Epithelial cell of prostate (primary cell): Measurements from ENCODE around the gene SGMS1.
A peak's percentile ranks its signal among the peaks of the same experiment; 100 is the strongest.
"Not testable (repeated sequence)": the region's sequence is repeated elsewhere in the genome, so short reads cannot be mapped to it uniquely, and the experiment has no call there.

ENCODE experiments used
- DNase-seq: peaks from one replicate; pipeline ENCODE4 v3.0.0-alpha.2; 2011; ENCODE audit warnings: low read depth, low spot score
- H3K27ac ChIP-seq: fragments of 450-650 bp; 2 replicates; pipeline ENCODE4 v1.5.1; 2017; ENCODE audit warnings: mild to moderate bottlenecking

SGMS1 gene

DNA sequence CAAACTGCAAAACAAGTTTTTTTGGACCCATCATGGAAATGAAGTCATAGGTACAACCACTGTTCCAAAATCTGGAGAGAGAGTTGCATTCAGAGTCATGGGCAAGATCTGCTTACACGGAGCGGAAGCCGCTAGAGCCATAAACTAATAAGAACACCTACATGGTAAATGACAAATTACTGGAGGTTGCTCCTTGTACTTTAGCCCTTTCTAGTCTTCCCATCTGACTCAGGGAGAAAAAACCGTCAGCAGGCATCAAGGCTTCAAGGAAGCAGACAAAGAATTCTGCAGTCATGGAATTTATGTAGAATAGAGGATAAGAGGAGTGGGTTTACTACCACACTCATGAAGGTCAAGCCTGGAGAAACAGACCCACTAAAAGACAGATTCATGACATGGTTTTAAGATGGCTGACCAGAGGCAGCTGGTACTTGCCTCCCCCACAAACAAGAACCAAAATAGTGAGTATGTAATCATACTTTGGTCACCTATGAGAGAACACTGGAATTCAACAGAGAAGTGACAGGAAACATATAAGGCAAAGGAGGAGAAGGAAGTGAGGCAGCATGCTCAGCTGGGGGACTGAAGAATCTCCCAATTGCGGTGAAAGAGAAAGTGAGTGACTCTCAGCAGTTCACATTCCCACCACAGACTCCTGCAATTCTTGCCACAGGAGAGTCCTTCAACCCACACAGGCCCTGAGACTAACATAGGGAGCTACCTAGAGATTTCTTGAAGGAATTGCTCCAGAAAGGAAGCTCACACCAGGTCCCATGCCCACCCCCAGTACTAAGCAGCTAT lies 330.0 kb downstream of the SGMS1 start:
- no peak for DNase-seq
- H3K27ac ChIP-seq: no peak overlapping the region

DNA sequence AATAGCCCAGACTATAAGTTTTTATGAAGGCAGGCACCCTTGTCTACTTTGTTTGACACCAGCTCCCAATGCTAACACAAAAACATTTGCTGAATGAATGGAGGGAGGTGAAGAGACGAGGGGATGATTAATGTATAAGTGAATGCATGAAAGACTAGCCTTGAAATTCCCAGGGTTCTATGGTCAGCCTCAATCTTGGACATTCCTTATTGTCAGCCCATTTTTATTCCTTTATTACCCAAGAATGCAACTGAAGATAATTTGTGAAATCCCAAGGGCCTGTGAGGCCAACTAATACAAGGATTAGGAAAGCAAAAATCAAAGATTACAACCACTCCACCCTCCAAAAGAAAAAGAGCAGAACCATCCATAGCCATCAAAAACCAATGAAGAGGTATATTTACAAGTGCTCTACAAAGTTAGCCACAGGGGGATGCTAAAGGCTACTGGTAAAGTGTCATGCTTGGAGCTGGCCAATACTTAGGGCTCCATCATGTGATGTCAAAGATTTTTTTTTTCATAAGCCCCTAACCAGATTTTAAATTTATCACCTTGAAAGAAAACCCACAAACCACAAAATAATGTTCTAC lies 332.4 kb downstream of the SGMS1 start:
- no peak overlapping the region for H3K27ac ChIP-seq
- no peak for DNase-seq

DNA sequence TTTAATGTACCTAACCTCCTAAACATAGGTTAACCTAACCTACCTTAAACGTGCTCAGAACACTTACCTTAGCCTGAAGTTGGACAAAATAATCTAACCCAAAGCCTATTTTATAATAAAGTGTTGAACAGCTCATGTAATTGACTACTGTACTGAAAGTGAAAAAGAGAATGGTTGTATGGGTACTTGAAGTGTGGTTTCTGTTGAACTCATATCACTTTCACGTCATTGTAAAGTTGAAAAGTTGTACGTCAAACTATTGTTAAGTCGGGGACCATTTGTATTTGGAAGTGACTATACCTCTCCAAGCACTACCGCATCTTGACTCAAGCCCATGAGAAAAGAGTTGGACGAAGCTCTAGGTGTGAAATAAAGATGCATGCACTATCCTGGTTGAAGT lies 334.6 kb downstream of the SGMS1 start:
- no peak for DNase-seq
- no peak overlapping the region for H3K27ac ChIP-seq

DNA sequence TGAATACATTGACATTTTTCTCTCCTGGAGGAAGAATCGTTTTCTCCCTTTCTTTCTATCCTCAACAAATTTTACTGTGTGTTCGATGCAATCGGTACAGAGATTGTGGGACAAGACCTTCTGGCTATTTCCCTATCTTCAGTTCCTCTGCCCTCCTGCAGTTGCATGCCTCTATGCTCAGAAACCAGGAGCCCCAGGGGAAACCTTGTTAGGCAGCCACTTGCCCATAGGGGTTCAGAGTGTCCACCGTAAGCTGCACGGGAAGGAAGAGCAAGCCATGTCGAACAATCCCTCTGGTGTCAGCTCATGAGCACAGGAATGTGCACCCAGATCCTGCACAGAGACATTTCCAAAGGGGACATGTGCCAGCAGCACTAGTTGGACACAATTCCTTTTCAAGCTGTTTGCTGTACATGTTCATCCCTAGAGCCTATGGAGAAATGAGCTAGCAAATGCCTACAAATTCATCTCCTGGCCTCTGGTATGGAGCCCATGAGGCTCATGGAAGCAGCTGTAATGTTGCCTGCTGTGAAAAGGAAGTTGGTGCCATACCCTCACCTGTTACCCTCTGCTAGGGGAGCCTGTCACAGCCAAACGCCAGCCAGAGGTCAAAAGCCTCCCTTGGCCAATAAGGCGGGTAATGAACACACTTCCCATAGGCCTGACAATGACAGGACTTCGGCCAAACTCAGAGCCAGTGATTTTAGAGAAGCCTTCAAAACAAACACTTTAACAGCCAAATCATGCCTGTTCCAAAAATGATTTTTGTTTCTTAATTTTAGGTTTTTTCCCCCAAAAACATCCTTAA lies 336.6 kb downstream of the SGMS1 start:
- DNase-seq: no peak
- no peak overlapping the region for H3K27ac ChIP-seq

DNA sequence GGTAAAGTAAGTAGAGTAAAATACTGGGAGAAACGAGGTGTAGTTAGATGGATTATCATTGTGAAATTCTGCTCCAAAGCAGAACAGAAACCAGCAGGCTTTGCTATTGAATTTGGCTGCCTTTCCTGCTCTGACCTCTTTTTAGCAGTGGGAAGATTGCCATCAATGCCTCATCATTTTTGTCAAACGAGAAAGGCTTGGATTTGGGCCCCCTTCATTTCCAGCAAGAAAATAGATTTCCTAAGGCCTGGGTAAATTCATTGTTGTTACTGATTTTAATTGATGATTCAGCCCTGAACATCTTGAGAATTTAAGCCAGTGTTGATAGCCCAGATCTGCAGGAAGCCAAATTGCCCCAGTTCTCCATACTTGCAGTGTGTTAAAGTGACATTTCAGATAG lies 337.2 kb downstream of the SGMS1 start:
- no peak overlapping the region for H3K27ac ChIP-seq
- no peak for DNase-seq

DNA sequence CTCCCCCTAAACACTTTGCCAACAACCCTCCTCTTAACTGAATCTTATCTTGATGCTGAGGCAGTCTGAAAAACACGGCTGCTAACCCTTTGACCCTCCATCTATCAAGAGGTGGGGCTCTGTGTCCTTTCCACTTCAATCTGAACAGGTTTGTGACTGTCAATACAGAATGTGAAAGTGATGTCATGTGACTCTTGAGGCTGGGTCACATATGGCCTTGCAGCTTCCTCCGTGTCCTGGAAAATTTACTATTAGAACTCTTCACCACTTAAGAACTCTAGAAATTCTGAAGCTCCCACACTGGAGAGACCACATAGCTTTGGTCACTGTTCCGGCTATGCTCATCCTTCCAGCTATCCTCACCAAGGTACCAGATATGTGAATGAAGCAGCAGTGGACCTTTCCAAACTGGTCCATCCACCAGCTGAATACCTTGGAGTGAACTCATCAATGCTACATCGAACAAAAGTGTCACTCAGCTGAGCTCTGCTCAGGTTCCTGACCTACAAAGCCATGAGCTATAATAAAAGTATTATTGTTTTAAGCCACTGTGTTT lies 341.7 kb downstream of the SGMS1 start:
- no peak for DNase-seq
- H3K27ac ChIP-seq: no peak overlapping the region

DNA sequence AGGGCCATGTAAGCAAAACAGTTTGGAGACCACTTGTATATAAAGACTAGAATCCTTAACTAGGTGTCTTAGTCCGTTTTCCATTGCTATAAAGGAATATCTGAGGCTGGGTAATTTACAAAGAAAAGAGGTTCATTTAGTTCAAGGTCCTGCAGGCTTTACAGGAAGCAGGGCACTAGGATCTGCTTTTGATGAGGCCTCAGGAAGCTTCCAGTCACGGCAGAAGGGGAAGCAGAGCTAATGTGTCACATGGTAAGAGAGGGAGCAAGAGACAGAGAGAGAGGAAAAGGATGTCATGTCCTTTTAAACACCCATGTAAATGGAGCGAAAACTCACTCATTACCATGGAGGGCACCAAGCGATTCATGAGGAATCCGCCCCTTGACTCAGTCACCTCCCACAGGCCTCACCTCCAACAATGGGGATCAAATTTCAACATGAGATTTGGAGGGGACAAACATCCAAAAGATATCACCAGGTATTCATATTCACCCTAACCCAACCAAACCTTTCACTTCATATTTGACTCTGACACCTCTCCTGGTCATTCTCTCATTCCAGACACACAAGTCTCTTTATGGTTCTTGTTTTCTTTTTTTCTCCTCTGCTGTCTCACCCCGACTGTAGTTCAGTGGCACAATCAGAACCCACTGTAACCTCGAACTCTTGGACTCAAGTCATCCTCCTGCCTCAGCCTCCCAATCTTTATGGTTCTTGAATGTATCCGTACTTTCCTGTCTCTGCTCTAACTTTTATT lies 342.4 kb downstream of the SGMS1 start:
- DNase-seq: no peak
- no peak overlapping the region for H3K27ac ChIP-seq

DNA sequence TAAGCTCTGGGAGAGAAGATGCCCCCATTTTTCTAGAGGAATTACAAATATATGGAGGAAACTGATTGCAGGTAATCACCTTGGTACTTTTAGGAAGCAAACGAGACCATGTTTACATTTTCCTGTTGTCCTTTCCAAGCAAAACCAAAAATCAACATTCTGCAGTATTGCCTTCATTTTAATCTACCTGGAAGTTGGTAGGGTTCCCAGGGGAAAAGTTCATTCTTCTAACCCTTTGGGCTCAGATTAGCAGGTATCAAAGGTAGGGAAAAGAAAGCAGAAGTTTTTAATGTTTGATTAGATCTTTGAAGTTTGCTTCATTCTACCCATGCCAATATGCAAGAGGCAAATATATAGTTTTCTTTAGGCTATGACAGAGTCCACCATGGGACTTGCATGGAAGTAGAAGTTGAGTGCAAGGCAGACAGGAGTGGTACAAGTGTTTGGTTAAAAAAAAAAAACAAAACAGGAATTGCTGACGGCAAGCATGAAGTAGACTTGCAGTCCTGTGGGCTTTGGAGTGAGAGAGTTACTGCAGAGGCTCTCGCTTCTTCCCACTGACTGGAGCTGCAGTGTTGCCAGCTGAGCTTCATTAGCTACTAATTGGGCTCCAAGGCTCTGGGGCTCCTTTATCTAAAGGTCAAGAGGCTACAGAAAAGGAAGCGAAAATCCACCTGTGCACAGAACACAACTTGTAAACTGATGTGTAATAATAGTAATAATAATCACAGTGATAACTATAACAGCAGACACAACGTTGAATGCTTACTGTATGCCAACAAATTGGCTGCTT lies 343.5 kb downstream of the SGMS1 start:
- no peak for DNase-seq
- no peak overlapping the region for H3K27ac ChIP-seq

DNA sequence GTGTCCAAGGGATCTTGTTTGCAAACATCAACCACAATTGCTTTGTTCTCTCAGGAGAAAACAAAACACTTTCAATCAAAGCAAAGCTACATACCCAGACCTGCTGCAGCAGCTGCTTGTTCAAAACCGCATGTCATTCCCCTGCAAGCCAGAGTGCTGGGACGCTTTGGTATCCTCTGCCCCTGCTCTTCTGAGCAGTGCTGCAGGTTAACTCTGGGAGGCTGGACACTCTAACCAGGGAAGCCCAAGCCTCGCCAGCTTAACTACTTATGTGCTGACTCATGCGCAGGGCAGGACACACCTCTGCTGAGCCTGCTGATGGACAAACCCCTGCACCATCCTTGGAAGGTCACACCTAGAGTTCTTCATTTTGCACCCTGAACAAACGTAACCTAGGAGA lies 344.3 kb downstream of the SGMS1 start:
- peak; percentile 5 for DNase-seq
- H3K27ac ChIP-seq: no peak overlapping the region

DNA sequence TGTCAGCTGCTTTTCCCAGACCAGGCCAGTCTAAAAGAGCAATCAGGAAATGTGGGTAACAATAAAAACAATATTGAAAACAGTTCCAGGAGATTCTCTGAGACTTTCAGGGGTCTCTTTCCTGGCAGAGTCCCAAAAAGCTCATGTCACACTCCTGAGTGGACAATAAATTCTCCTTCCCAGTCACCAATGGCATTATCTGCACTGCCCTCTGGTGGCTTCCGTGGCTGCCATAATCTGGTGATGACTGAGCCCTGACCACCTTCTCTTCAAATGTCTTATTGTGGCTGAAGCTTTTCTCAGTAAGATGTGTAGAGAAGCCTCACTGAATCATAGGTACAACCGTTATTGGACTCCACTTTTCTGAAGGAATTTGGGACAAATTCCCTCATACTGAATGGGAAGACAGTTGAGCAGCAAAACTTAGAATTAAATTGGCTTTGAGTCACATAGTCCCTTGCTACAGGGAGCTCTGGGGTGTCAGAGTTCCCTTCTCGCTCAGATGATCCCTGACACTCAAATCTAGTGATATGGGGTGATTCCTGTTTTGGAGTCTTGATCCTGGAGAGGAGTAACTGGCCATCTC lies 348.0 kb downstream of the SGMS1 start:
- no peak for DNase-seq

DNA sequence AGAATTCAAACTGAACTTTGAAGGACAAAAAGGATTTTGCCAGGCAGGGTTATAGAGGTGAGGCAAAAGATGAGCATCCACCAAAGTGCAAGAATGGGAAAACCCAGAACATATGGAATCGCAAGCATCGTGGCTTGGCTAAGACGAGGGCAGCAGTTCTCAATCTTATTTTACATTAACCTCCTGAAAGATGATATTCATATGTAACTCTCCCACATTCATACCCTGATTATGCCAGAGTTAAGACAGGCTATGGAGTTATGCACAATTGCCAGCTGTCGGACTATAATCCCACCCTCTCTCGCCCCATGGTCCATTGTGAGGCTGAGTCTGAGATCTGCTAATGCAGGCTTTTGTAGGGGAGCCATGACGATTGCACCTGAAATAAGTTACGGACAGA lies 351.2 kb downstream of the SGMS1 start:
- DNase-seq: no peak
- H3K27ac ChIP-seq: no peak overlapping the region

More for the DNA sequence above, 348.0 kb downstream of the SGMS1 start:
- no peak overlapping the region for H3K27ac ChIP-seq

DNA sequence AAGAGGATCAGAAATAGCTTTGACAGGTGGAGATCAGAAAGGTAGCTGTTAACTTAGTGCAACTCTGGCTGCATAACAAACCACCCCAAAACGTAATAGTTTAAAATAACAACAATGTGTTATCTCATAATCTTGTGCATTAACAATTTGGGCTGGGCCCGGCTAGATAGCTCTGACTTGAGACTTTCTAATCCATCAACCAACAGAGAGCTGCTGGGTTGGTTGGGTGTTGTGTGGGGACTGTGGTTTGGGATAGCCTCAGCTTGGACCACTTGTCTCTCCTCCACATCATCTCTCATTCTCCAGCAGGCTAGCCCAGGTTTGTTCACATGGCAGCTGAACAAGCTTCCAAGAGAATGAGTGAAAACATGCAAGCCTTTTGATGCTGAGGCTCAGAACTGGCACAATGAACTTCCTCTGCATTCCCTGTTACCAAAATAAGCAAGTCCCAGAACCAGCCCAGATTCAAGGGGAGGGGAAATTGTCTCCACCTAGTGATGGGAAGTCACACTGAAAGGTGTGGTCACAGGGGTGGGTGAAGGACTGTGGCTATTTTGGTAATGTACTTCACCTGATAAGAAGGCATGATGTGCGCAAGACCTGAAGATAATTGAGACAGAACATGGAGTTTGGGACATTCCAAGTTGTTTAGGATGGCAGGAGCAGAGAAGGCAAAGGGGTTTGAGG lies 352.0 kb downstream of the SGMS1 start:
- no peak overlapping the region for H3K27ac ChIP-seq
- DNase-seq: no peak

DNA sequence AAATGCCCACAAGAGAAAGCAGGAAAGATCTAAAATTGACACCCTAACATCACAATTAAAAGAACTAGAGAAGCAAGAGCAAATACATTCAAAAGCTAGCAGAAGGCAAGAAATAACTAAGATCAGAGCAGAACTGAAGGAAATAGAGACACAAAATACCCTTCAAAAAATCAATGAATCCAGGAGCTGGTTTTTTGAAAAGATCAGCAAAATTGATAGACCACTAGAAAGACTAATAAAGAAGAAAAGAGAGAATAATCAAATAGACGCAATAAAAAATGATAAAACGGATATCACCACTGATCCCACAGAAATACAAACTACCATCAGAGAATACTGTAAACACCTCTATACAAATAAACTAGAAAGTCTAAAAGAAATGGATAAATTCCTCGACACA lies 355.9 kb downstream of the SGMS1 start:
- not testable (repeated sequence) for DNase-seq, H3K27ac ChIP-seq

DNA sequence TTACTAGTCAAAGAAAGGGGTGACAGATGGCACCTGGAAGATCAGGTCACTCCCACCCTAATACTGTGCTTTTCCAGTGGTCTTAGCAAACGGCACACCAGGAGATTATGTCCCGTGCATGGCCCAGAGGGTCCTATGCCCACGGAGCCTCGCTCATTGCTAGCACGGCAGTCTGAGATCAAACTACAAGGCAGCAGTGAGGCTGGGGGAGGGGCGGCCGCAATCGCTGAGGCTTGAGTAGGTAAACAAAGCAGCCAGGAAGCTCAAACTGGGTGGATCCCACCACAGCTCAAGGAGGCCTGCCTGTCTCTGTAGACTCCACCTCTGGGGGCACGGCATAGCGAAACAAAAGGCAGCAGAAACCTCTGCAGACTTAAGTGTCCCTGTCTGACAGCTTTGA lies 361.1 kb downstream of the SGMS1 start:
- not testable (repeated sequence) for H3K27ac ChIP-seq, DNase-seq

DNA sequence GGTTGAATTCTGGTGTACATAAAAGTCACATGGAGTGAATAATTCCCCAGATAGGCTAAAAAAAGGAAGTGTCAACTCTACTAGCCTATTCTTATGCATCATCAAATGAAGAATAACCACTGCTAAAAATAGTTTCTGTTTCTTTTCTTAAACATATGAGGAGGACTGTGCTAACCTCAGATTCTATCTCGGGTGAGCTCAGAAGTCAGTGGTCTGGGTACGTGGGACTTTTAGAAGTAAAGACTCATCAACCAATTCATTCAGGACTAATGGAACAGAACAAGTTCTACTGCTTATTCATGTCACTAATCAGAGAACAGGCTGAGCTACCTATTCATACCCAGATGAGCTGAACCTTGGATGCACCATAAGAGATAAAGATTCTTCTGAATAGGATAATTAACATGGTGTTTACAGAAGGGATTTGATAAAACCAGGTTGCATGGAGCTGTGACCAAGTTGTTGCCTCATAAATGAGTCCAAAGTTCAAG lies 362.9 kb downstream of the SGMS1 start:
- peak; percentile 37 for DNase-seq
- H3K27ac ChIP-seq: no peak overlapping the region
